Thymus (tissue), 11 donors: ENCODE results near the gene SPTBN4. TPM values are rescaled to one million over a fixed set of nuclear protein-coding genes. Genes with fewer than 3 reads are reported as not detected.
"Not testable (repeated sequence)": the region's sequence is repeated elsewhere in the genome, so short reads cannot be mapped to it uniquely, and the experiment has no call there.

Experiments used
- DNase-seq, 9 donors: peaks; one replicate each; pipeline ENCODE4 v3.0.0-alpha.2; 2013; ENCODE audit warnings: low spot score in 9 of 9, low read depth in 6 of 9, missing footprints in 1 of 9
- H3K27ac ChIP-seq, 2 donors: one replicate each; pipeline ENCODE4 v1.5.1; 2013; ENCODE audit warnings: control low read depth in 1 of 2, low read depth in 1 of 2, low read length in 1 of 2, mild to moderate bottlenecking in 1 of 2, moderate library complexity in 1 of 2
- H3K27me3 ChIP-seq, 2 donors: one replicate each; pipeline ENCODE4 v1.5.1; 2013; ENCODE audit warnings: low read length in 1 of 2; ENCODE audit not compliant: control insufficient read depth in 2 of 2, insufficient read depth in 1 of 2
- H3K36me3 ChIP-seq, 2 donors: one replicate each; pipeline ENCODE4 v1.5.1; 2013; ENCODE audit warnings: low read length in 1 of 2, mild to moderate bottlenecking in 1 of 2, moderate library complexity in 1 of 2; ENCODE audit not compliant: control insufficient read depth in 2 of 2, insufficient read depth in 2 of 2
- H3K4me1 ChIP-seq, 2 donors: one replicate each; pipeline ENCODE4 v1.5.1; 2013; ENCODE audit warnings: low read length in 2 of 2; ENCODE audit not compliant: control insufficient read depth in 2 of 2, insufficient read depth in 2 of 2
- H3K4me3 ChIP-seq, 2 donors: one replicate each; pipeline ENCODE4 v1.5.1; 2013; ENCODE audit warnings: low read length in 2 of 2, control low read depth in 1 of 2, mild to moderate bottlenecking in 1 of 2
- H3K9me3 ChIP-seq, 2 donors: one replicate each; pipeline ENCODE4 v1.5.1; 2013; ENCODE audit warnings: low read length in 1 of 2, mild to moderate bottlenecking in 1 of 2; ENCODE audit not compliant: control insufficient read depth in 2 of 2, insufficient read depth in 1 of 2
- WGBS: extraction: QIAGEN DNeasy Blood & Tissue Kit; methylation state at CpG from one replicate; pipeline ENCODE4 v1.1.7; 2013; 5-methylcytosine and 5-hydroxymethylcytosine counted together
- polyA plus RNA-seq: library from polyadenylated mRNA; stranded (reverse); fragments of 200-250 nt; gene quantifications from one replicate; pipeline ENCODE4 v1.2.3, GENCODE V29; 2013
- total RNA-seq: library from RNA; stranded (reverse); fragments of 120-200 nt; gene quantifications from one replicate; pipeline ENCODE4 v1.2.4, GENCODE V29; 2013
- donor health status: healthy.

Gene SPTBN4
- total and polyA plus RNA-seq, 2 donors = 0.24 to 0.73 TPM

GRCh38 chr19:40494191-40494838, 27.5 kb downstream of the SPTBN4 start:
- Histone ChIP-seq H3K36me3 (no peaks in the 10 kb centered on the region), H3K27me3 (peaks cover 0 to 19% of the 10 kb centered on the region in 2 donors), H3K4me1 (no peaks in the 10 kb centered on the region), H3K4me3 (no peak overlapping the region), H3K9me3 (no peaks in the 10 kb centered on the region), H3K27ac (no peak overlapping the region)
- WGBS = 76% methylated on average over 1 of the region's 1 CpG
- DNase-seq = no peak

DNA sequence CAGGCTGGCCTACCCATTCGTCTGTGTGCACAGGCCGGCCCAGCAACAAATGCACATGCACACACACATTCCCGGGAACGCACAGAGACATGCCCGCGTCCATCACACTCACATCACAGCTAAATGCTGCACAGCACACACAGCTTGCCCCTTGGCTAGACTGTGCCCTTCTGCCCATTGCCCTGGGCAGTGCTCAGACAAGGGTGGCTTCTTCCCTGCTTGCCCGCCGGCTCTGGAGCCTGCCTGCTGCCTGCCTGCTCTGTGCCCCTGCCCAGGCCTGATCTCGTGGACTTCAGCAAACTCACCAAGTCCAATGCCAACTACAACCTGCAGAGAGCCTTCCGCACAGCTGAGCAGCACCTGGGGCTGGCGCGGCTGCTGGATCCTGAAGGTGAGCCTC, 30.4 kb downstream of the SPTBN4 start:
- Histone ChIP-seq H3K4me3 (no peak overlapping the region), H3K36me3 (no peaks in the 10 kb centered on the region), H3K9me3 (no peaks in the 10 kb centered on the region), H3K4me1 (no peaks in the 10 kb centered on the region), H3K27me3 (peaks cover 0 to 11% of the 10 kb centered on the region in 2 donors), H3K27ac (no peak overlapping the region)
- no peak for DNase-seq
- 92% methylated on average over 12 of the region's 12 CpGs for WGBS

- DNase-seq = no peak
- Histone ChIP-seq H3K27ac (no peak overlapping the region), H3K27me3 (peaks cover 0 to 10% of the 10 kb centered on the region in 2 donors), H3K36me3 (no peaks in the 10 kb centered on the region), H3K4me1 (no peaks in the 10 kb centered on the region), H3K4me3 (no peak overlapping the region), H3K9me3 (no peaks in the 10 kb centered on the region)
- 93% methylated on average over 5 of the region's 5 CpGs for WGBS
Observed at GRCh38 chr19:40499320-40499719, 32.5 kb downstream of the SPTBN4 start.

- not testable (repeated sequence) for H3K4me1 ChIP-seq, H3K36me3 ChIP-seq, H3K9me3 ChIP-seq, H3K4me3 ChIP-seq, DNase-seq, H3K27ac ChIP-seq
- WGBS = 87% methylated on average over 8 of the region's 8 CpGs
- H3K27me3 ChIP-seq = peaks cover 0 to 10% of the 10 kb centered on the region in 2 donors
Observed at GRCh38 chr19:40500678-40501530, 34.1 kb downstream of the SPTBN4 start.

GRCh38 chr19:40501599-40501998, 34.8 kb downstream of the SPTBN4 start:
- H3K36me3 ChIP-seq = no peaks in the 10 kb centered on the region
- H3K4me1 ChIP-seq = no peaks in the 10 kb centered on the region
- H3K27ac ChIP-seq = no peak overlapping the region
- H3K9me3 ChIP-seq = no peaks in the 10 kb centered on the region
- no peak for DNase-seq
- H3K27me3 ChIP-seq = peaks cover 0 to 15% of the 10 kb centered on the region in 2 donors
- no peak overlapping the region for H3K4me3 ChIP-seq
- 92% methylated on average over 4 of the region's 4 CpGs for WGBS

- Histone ChIP-seq H3K4me3 (no peak overlapping the region), H3K4me1 (no peaks in the 10 kb centered on the region), H3K36me3 (no peaks in the 10 kb centered on the region), H3K9me3 (no peaks in the 10 kb centered on the region), H3K27ac (no peak overlapping the region), H3K27me3 (peaks cover 0 to 15% of the 10 kb centered on the region in 2 donors)
- DNase-seq = no peak
- 90% methylated on average over 13 of the region's 13 CpGs for WGBS
Observed at GRCh38 chr19:40502081-40502480, 35.3 kb downstream of the SPTBN4 start.

DNA sequence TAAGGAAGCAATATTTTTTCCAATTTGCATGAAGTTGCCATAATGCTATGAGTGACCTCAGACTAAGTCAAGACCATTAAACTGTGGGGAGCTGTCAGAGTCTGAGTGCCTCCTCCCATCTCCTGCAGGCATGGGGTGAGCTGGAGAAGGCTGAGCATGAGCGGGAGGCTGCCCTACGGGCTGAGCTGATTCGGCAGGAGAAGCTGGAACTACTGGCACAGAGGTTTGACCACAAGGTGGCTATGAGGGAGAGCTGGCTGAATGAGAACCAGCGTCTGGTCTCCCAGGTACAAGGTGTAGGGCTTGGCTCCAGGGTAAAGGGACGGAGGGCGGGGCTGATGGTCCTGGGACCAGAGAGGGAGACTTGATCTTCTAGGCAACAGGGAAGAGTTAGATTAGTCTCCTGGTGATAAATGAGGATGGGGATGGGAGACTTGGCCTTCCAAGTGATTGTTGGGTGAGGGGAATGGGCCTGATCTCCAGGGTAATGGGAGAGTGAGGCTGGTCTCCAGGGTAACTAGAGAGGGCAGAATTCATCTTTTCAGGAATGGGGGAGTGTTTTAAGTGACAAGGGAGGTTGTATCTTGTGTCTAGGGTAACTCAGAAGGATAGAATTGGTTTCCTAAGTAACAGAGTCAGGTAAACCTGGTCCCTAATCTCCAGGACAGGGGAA, 36.0 kb downstream of the SPTBN4 start:
- no peak overlapping the region for H3K27ac ChIP-seq
- no peaks in the 10 kb centered on the region for H3K9me3 ChIP-seq
- WGBS = 57% methylated on average over 6 of the region's 6 CpGs
- H3K36me3 ChIP-seq = no peaks in the 10 kb centered on the region
- H3K4me3 ChIP-seq = no peak overlapping the region
- H3K27me3 ChIP-seq = peaks cover 0 to 15% of the 10 kb centered on the region in 2 donors
- no peaks in the 10 kb centered on the region for H3K4me1 ChIP-seq
- no peak for DNase-seq

DNA sequence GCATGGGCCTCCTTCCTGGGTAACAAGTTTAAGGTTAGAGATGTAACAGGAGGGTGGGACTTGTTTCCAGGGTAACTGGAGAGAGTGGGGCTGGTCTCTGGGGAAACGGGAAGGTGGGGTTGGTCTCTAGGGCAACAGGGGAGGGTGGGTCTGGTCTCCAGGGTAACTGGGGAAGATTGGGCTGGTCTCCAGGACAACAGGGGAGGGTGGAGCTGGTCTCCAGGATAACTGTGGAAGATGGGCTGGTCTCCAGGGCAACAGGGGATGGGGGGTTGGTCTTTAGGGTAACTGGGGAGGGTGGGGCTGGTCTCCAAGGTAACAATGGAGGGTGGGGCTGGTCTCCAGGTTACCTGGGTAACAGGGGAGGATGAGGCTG, 36.5 kb downstream of the SPTBN4 start:
- DNase-seq = no peak
- no peak overlapping the region for H3K27ac ChIP-seq
- no peaks in the 10 kb centered on the region for H3K4me1 ChIP-seq
- 40% methylated on average over 1 of the region's 1 CpG for WGBS
- no peaks in the 10 kb centered on the region for H3K36me3 ChIP-seq
- H3K27me3 ChIP-seq = peaks cover 0 to 15% of the 10 kb centered on the region in 2 donors
- no peaks in the 10 kb centered on the region for H3K9me3 ChIP-seq
- no peak overlapping the region for H3K4me3 ChIP-seq

GRCh38 chr19:40506099-40506498, 39.3 kb downstream of the SPTBN4 start:
- Histone ChIP-seq H3K4me1 (no peaks in the 10 kb centered on the region), H3K36me3 (no peaks in the 10 kb centered on the region), H3K27me3 (peaks cover 0 to 32% of the 10 kb centered on the region in 2 donors), H3K27ac (no peak overlapping the region), H3K9me3 (no peaks in the 10 kb centered on the region), H3K4me3 (no peak overlapping the region)
- WGBS = 82% methylated on average over 9 of the region's 9 CpGs
- DNase-seq = no peak
